NCI-H1105 treated with DMSO at 0.1 percent for 48 hours (cell line): ENCODE results near the gene ZNF649.

Experiments used
- DNase-seq: peaks from one replicate; lab custom pipeline; 2025; lab: John Stamatoyannopoulos, UW

Gene ZNF649

DNA sequence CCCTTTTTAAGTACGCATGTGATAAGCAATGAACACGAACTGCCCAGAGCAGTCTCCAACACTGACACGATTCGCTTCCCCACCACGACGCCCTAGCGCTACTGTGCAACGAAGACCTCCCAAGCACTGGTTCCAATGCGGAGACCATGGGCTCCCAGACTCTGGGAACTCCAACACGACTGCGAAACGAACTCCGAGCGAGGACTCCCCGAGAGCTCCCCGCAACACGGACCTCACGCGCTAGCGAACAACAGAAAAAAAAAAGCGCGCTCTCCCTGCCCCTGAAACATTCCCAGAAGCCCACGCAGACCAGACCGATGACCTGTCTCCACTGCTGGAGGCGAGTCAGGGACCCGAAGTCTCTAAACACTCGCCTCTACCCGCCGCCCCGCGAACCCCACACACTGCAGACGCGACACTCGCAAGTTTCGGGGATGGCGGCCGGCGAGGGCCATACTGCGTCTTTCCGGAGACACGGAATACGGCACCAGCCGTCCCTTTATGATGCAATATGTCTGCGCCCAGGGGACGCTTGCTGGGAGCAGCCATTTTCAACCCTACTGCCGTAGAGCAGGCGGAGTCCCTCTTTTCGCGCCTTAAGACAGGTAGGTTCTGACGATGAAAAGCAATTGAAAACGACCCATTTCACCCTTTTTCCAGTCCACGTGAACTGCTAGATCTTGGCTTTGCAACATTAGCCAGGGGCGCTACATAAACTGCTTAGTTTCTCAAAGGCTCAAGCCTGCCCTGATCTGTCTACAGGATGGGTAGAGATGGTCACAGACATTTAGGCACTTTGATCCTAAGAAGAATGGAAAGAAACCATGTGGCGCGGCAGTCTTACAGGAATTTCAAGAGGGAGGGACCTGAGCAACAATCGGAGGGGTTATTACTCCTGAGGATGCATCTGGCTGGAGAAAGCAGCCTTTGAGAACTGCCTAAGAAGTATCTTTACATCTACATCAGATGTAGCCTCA is 17.0 kb downstream of the ZNF649 start, which contains the start of gene ZNF577:
TSS of gene ZNF577 (minus strand) at position 430 of the 977 bp plus-strand sequence. CDS start 7,569 bp downstream, outside the sequence.
- no peak for DNase-seq

DNA sequence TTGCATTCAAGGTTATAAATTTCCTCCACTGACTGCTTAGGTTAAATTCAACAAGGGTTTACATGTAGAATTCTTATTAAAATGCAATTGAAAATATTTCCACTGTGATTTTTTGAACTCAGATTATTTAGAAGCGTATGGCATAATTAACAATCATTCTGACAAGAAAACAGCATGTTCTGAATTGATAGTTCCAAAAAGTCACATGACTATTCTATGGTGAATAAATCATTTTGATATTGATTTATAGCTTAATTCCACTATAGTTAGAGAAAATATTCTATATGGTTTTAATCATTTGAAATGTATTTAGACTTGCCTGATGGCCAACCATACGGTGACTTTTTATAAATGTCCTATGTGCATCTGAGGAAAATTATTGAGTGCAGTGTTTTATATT is 20.1 kb downstream of the ZNF649 start:
- DNase-seq, result no peak

DNA sequence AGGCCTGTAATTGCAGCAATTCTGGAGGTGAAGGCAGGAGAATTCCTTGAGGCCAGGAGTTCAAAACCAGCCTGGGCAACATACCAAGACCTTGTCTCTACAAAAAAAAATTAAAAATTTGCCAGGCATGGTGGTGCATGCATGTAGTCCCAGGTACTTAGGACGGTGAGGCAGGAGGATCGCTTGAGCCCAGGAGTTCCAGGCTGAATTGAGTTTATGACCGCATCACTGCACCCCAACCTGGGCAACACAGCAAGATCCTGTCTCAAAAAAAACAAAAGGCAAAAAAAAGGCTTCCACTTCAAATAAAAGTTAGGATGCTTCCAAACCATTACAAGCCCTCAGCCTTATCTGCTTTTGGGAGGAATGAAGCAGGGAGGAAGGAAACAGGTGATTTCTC is 22.3 kb downstream of the ZNF649 start:
- no peak for DNase-seq

DNA sequence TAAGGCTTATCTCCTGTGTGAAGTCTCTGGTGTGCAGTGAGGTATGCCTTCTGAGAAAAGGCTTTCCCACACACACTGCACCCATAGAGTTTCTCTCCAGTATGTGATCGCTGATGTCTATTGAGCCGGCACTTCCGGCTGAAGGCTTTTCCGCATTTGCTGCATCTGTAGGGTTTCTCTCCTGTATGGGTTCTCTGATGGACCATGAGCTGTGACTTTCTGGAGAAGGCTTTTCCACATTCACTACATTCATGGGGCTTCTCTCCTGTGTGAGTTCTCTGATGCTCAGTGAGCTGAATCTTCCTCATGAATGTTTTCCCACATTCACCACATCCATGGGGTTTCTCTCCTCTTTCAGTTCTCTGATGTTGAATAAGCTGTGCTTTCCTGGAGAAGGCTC is 31.7 kb downstream of the ZNF649 start:
- no peak for DNase-seq

DNA sequence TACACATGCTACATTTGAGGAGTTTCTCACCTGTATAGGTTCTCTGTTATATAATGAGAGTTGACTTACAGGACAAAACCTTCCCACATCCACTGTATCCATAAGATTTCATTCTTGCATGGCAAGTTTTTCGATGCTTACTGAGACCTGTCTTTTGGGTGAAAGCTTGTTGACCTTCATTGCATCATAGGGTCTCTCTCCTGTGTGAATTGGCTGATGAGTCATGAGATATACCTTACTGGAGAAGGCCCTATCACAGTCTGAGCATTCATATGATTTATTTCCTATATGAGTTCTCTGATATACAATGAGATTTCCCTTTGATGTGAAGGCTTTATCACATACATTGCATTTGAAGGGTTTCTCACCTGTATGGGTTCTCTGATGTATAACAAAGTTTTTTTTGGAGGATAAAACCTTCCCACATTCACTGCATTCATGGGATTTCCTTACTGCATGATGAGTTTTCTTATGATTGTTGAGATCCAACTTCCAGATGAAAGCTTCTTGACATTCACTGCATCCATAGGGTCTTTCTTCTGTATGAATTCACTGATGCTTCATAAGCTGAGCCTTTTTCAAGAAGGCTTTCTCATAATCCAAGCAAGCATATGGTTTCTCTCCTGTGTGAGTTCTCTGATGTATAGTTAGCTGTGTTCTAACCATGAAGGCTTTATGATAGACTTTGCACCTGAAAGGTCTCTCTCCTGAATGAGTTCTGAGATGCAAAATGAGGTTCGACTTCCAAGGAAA is 42.8 kb downstream of the ZNF649 start:
- DNase-seq, result no peak
